ENCODE results near the gene RGS6. TPM values are rescaled to one million over a fixed set of nuclear protein-coding genes. Genes with fewer than 3 reads are reported as not detected.

The RGS6 gene
- total RNA-seq, 1 experiment from 2014 or later = not detected

DNA sequence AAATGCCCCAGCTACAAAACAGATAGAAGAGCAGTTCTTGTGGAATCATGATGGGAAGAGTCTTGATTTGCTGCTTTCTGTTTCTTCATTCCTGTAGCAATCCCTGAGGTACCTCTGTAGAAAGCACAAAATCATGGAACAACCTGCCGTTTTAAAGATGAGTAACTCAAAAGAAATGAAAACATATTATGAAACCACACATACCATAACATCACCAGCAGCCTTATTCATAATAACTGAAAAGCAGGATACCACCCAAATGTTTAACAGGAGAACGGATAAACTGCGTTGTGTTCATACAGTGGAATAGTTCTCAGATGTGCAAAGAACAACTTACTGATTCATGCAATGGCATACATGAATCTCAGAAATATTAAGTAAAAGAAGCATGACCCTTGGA lies 188.1 kb downstream of the RGS6 start:
- CTCF ChIA-PET = no interaction called here
- no peak for DNase-seq

DNA sequence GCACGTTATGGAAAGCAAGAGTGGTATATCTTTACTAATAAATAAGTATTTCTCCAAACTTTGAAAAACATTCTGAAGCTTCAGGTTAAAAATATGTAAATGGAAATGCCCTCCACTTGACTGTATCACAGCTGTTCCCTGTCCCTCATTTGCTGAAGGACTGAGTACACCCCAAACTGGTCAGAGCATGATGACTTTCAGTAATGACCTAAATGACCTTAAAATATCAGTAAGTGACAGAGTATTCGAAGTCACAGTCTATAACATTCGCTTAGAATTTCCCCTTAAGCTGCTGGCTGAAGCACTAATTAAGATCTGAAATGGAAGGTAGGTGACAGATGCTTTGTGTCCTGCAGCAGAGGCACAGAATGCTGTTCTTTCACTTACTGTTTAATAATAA lies 191.5 kb downstream of the RGS6 start:
- DNase-seq = no peak
- Histone ChIP-seq H3K4me2 (ENCODE audit: low read length) (no peak overlapping the region), H4K20me1 (ENCODE audit: low read length) (no peaks in the 10 kb centered on the region), H3F3A (ENCODE audit: low read length, unreplicated experiment) (no peaks in the 10 kb centered on the region), H3K36me3 (ENCODE audit: low read depth, low read length) (no peaks in the 10 kb centered on the region), H3K27me3 (ENCODE audit: low read length) (peaks cover 47% of the 10 kb centered on the region), H3K4me1 (ENCODE audit: insufficient read depth, low read length) (no peaks in the 10 kb centered on the region), H3K4me3 (ENCODE audit: low read length) (no peak overlapping the region), H2AFZ (ENCODE audit: low read length) (no peak overlapping the region), H3K79me2 (ENCODE audit: low read length) (no peaks in the 10 kb centered on the region), H3K9me3 (ENCODE audit: low read length) (no peaks in the 10 kb centered on the region), H3K9me2 (replicated peaks; ENCODE audit: low read length) (no peaks in the 10 kb centered on the region), H3K9ac (ENCODE audit: low read length) (no peak overlapping the region), H3K27ac (ENCODE audit: low read length) (no peak overlapping the region)
- ATAC-seq = no peak
- intact Hi-C loops (cut with micrococcal nuclease) = no loop called here
- POLR2A ChIA-PET (ENCODE audit: unreplicated experiment) = no interaction called here
- TF ChIP-seq EZH2phosphoT487 (IDR thresholded peaks at IDR 0.05; ENCODE audit: borderline replicate concordance, low read length) (no peak), EZH2 (IDR thresholded peaks at IDR 0.05; ENCODE audit: low read length, unreplicated experiment) (no peak)
- TF ChIP-seq, protein P1, sequence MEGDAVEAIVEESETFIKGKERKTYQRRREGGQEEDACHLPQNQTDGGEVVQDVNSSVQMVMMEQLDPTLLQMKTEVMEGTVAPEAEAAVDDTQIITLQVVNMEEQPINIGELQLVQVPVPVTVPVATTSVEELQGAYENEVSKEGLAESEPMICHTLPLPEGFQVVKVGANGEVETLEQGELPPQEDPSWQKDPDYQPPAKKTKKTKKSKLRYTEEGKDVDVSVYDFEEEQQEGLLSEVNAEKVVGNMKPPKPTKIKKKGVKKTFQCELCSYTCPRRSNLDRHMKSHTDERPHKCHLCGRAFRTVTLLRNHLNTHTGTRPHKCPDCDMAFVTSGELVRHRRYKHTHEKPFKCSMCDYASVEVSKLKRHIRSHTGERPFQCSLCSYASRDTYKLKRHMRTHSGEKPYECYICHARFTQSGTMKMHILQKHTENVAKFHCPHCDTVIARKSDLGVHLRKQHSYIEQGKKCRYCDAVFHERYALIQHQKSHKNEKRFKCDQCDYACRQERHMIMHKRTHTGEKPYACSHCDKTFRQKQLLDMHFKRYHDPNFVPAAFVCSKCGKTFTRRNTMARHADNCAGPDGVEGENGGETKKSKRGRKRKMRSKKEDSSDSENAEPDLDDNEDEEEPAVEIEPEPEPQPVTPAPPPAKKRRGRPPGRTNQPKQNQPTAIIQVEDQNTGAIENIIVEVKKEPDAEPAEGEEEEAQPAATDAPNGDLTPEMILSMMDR (conservative IDR thresholded peaks at IDR 0.05; ENCODE audit: low read depth, low read length) = no peak
- CTCF ChIA-PET = no interaction called here
- no TSS peak for BruUV-seq (replicated peaks)

More for the DNA sequence above, 188.1 kb downstream of the RGS6 start:
- no peak overlapping the region for H3K9ac ChIP-seq (ENCODE audit: low read length)
- H2AFZ ChIP-seq (ENCODE audit: low read length) = no peak overlapping the region
- no peaks in the 10 kb centered on the region for H3K36me3 ChIP-seq (ENCODE audit: low read depth, low read length)
- H3K4me3 ChIP-seq (ENCODE audit: low read length) = no peak overlapping the region
- TF ChIP-seq EZH2 (IDR thresholded peaks at IDR 0.05; ENCODE audit: low read length, unreplicated experiment) (no peak), EZH2phosphoT487 (IDR thresholded peaks at IDR 0.05; ENCODE audit: borderline replicate concordance, low read length) (no peak)
- TF ChIP-seq, protein P1 (conservative IDR thresholded peaks at IDR 0.05; ENCODE audit: low read depth, low read length) = no peak
- H3K27ac ChIP-seq (ENCODE audit: low read length) = no peak overlapping the region
- H3K4me2 ChIP-seq (ENCODE audit: low read length) = no peak overlapping the region
- intact Hi-C loops (cut with micrococcal nuclease) = no loop called here
- H3K79me2 ChIP-seq (ENCODE audit: low read length) = no peaks in the 10 kb centered on the region
- ATAC-seq = no peak
- H3F3A ChIP-seq (ENCODE audit: low read length, unreplicated experiment) = no peaks in the 10 kb centered on the region
- H4K20me1 ChIP-seq (ENCODE audit: low read length) = no peaks in the 10 kb centered on the region
- no peaks in the 10 kb centered on the region for H3K9me3 ChIP-seq (ENCODE audit: low read length)
- no TSS peak for BruUV-seq (replicated peaks)
- POLR2A ChIA-PET (ENCODE audit: unreplicated experiment) = no interaction called here
- H3K27me3 ChIP-seq (ENCODE audit: low read length) = peaks cover 51% of the 10 kb centered on the region
- H3K9me2 ChIP-seq (replicated peaks; ENCODE audit: low read length) = no peaks in the 10 kb centered on the region
- H3K4me1 ChIP-seq (ENCODE audit: insufficient read depth, low read length) = no peaks in the 10 kb centered on the region

DNA sequence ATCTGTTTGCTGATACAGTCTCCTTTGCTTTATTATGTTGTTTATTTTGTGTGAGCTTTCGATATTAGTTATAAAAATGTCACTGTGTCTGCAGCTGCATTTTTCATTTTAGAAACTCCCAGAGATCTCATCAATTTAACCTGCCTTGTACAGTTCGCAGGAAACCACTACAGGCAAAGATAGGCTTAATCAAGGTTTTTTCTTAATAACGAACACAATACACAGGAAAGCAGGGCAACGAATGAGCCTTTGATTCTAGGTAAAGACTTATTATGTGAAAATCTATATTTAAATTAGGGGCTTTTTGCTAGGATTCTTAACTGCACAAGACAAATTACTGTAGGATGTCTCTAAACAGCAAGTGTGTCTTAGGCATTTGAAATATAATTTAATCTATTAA lies 191.9 kb downstream of the RGS6 start:
- H3K4me3 ChIP-seq (ENCODE audit: low read length) = no peak overlapping the region
- no peaks in the 10 kb centered on the region for H3K4me1 ChIP-seq (ENCODE audit: insufficient read depth, low read length)
- intact Hi-C loops (cut with micrococcal nuclease) = no loop called here
- no peak overlapping the region for H3K4me2 ChIP-seq (ENCODE audit: low read length)
- DNase-seq (no peak), ATAC-seq (no peak)
- H3K27ac ChIP-seq (ENCODE audit: low read length) = no peak overlapping the region
- H3K36me3 ChIP-seq (ENCODE audit: low read depth, low read length) = no peaks in the 10 kb centered on the region
- no peaks in the 10 kb centered on the region for H3K79me2 ChIP-seq (ENCODE audit: low read length)
- H3F3A ChIP-seq (ENCODE audit: low read length, unreplicated experiment) = no peaks in the 10 kb centered on the region
- no peaks in the 10 kb centered on the region for H3K9me2 ChIP-seq (replicated peaks; ENCODE audit: low read length)
- no peaks in the 10 kb centered on the region for H4K20me1 ChIP-seq (ENCODE audit: low read length)
- H2AFZ ChIP-seq (ENCODE audit: low read length) = no peak overlapping the region
- no peaks in the 10 kb centered on the region for H3K9me3 ChIP-seq (ENCODE audit: low read length)
- TF ChIP-seq EZH2phosphoT487 (IDR thresholded peaks at IDR 0.05; ENCODE audit: borderline replicate concordance, low read length) (no peak), EZH2 (IDR thresholded peaks at IDR 0.05; ENCODE audit: low read length, unreplicated experiment) (no peak)
- TF ChIP-seq, protein P1 (conservative IDR thresholded peaks at IDR 0.05; ENCODE audit: low read depth, low read length) = no peak
- no peak overlapping the region for H3K9ac ChIP-seq (ENCODE audit: low read length)
- POLR2A ChIA-PET (ENCODE audit: unreplicated experiment) = interaction anchor here (0.6 kb wide), 1 partner anchor 118 kb away, joined by 3 read pairs; no protein-coding TSS in a partner anchor
- peaks cover 47% of the 10 kb centered on the region for H3K27me3 ChIP-seq (ENCODE audit: low read length)
- BruUV-seq (replicated peaks) = no TSS peak
- CTCF ChIA-PET = no interaction called here
